DMS 273 treated with DMSO at 0.1 percent for 48 hours (cell line): ENCODE measurements around the gene PDE4D.

ENCODE experiments used
- DNase-seq: peaks from one replicate; lab custom pipeline; 2025; lab: John Stamatoyannopoulos, UW

The PDE4D gene

DNA sequence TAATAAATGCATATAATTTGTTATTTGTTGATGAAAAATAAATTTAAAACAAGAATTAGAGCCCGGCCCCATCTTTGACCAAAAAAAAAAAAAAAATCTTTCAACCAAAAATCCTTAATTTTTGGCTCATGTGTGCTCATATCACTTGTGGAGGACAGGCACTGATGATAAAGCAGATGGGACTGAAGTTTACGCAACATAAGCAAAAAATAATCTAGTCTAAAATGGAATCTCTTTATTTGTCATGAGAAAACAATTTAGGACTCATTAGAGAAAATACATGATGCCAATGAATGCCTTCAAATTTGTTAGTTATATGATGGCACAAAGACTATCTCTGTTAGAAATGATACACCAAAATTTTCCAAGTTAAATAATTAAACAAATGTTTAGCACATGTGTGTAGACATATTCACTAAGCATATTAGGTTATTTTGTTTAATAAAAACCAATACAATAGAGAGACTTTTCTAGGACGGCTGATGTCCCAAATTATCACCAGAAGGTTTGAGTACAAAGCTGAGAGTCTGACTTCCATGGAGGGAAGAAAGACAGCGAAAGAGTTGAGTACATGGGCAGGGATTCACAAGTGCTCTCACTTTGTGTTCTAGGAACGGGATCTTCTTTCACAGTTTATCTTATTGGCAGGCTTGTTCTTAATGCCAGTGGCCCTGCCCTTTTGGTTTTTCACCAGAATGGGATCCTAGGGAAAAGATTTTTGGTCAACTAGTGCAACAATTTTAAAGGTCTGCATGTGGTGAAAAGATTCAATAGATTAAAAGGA is 689.2 kb downstream of the PDE4D start:
- DNase-seq: no peak

DNA sequence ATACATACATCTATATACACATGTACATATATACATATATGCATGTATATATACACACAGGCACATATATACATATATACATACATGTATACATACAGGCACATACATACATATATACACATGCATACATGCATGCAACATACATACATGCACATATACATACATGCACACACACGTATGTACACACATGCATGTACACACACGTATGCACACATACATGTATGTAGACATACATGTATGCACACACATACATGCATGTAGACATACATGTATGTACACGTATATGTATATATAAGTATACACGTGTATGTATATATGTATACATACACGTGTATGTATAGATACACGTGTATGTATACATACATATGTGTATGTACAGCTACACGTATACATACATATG is 693.7 kb downstream of the PDE4D start:
- DNase-seq: no peak

DNA sequence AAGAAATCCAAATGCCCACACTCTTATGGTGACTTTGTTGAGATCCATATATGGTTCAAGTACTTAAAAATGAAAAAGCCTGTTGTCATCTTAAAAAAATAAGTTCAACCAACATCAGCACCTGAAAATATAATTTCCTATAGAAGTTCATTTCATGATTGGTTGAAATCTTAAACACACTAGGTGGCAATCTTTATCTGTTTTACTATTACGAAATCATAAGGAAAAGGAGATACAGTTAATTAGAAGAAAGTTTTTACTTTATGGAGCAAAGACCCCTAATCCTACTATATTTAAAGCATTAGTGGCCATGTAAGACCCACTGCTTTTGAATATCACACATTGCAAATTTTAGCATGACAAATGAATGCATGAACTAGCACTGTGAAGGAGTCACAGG is 694.7 kb downstream of the PDE4D start:
- no peak for DNase-seq

DNA sequence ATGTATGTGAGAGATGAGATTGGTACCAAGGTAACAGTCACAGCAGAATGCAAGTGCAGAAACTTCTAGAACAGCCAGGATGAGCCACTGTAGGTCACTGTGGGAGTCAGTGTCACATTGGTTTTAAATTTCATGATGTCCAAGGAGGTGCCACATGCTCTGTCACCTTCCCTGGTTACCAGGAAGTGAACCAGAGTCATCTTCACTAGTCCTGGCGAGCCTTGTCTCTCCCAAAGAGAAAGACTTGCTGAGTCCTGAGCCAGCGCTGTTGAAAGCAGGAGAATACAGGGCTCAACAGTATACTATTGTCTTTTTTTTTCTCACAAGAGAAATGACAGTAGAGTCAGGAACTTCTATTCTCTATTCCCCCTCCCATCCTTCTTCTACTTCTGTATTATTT is 695.2 kb downstream of the PDE4D start:
- DNase-seq: no peak

DNA sequence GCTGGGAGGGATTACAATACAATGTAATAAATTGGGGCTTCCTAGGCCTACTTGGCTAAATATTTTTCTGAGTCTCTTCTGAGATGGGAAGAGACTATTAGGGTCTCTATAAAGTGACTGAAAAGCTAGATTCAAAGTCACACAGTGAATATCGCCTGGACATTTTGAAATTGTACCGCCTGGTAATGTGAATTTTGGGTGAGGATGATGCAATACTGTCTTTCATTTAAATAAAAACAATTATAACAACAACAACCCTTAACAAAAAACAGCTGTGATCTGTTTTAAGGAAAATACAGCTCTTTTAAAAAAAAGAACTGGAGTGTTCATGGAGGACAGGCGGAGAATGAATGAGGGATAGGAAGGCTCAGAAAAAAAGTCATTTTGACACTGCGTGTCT is 695.6 kb downstream of the PDE4D start:
- DNase-seq: no peak

DNA sequence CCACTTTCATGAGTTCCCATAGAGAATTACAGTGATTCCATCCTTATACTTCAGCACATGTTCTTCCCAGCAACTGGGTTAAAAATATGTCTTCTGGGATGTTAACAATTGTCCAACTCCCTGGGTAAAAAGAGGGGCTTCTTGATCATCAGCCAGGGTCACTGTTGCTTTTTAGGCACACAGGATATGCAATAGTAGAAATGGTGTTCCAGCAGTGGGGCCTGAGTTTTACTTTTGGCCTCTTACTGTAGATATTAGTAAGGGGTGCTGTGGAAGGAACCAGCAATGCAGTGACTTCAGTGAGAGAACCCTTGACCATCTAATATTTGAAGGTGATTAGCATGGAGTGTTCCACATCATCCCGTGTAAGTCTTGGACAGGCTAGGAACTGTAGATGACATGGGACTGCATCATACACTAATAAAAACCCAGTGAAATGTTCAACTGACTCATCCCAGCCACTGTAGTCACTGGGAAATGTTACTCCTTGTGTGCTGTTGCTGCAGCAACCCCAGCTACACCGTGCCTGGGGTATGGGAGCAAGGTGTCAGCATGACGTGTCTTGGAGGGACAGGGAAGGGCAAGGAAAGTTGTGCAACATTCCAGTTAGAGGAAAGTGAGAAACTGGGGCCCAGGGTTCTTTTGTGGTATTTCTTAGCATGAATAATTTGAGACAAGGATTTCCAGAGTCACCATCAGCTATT is 699.8 kb downstream of the PDE4D start:
- no peak for DNase-seq

DNA sequence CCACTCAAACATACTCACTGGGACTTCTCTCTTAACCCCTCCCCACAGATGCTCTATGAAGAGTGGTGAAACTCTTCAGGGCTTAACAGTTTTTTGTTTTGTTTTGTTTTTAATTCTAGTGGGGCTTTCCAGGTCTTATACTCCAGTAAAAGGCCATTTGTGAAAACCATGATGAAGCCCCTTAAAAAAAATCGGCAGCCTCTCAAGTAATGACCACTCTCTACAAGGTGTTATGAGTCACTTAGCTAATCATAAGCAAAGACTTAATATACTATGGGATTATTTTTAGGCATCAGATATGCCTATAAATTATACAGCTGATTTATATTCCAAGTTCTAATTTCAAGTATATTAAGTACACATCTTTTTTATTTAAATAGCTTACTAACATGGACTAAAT is 702.8 kb downstream of the PDE4D start:
- DNase-seq: no peak

DNA sequence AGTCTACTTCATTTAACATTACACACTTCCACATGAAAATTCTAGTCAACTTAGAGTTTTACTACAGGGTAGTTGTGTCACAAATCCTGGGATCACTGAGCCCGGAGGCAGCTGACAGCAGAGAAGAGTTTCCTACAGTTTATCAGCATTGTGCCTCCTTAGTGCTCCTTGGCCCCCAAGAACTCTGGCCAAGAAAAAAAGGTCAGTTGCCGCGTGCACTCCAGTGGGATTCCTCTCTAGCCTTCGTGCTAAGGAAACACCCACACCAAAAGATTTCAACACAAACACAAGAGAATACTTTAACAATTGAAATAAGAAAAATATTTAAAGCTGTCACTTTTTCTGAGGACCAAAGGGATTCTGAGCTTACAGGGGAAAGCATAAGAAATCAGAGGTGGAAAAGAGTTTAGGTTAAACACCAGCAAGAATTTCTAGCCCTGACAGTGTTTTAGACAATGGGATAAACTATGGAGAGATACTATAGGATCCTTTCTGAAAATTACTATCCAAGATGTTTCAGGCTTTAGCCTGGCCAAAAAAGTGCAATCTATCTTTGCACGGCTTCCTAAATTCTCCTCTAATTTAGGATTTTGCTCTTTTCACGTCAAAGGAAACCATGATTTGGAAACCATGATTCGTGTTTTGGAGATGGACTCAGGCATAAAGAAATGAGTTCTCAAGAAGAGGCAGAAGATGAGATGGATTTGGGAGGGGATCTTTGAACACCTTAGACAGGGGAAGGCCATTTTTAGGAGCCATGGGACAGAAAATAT is 703.9 kb downstream of the PDE4D start:
- DNase-seq: no peak

DNA sequence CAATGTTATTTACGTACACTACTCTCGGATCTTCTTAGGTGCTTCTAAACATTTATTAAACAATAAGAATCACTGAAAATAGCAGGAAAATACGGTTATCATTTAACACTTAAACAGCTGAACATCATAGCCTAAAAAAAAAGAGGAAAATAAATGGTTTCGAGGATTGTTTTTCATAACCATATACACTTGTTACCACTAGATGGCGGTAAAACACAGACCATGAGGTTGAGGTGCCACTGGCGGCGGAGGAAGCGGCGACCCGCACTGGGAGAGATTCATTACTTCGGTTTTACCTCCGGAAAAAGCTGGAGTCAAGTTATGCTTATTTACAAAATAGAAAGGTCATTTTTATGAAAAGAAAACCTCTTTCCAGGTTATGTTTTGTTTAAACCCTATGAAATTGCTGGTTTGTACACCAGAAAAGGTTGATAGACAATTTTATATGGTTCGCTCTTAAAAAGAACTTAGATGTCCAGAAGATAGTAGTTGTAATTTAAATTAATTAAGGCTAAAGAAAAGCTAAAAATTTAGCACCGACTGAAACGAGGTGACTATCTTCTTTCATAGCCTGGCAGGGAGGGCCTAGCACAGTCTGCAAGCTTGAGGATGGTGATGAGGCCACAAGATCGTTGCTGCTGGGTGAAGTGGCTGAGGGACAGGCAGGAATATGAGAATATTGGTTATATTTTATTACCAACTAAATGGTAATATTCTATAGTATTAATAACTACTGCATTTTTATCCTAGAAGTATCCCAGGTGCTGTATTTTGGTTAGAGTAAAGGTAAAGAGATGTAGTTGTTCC is 704.9 kb downstream of the PDE4D start:
- peak; percentile 61 for DNase-seq

DNA sequence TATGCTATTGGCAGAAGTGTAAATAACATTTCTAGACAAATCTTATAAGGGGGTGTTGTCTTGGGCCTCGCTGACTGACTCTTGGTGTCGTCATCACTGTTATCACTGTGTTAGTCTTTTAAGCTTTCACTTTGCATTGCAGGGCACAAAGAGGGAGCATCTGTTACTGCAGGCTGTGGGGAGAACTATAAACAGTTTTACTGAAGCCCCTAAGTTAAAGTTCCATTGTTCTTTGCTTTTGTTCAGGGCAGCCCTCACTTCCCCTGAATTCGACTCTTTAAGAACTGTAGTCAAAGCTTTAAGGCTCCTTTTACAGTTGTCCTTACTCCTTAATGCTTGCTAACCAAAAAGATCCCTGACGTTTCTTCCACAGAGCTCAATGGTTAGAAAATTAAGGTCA is 705.7 kb downstream of the PDE4D start:
- no peak for DNase-seq

DNA sequence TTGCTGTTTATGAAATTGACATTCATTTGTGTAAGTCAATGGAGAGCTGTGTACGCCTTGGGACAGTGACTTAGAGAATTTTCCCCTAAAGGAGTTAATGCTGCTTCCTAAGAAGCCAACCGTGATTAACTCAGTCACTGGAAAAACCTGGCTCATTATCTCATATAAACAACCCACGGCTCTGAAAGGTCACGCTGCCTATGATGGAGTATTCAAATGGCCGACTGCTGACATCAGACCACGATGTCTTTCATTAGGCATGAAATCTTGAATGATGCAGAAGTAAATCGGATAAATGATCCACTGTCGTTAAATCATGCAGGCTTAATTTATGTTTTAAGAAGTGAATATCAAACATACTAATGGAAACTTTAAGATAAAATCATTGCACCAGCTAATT is 706.9 kb downstream of the PDE4D start:
- DNase-seq: no peak

DNA sequence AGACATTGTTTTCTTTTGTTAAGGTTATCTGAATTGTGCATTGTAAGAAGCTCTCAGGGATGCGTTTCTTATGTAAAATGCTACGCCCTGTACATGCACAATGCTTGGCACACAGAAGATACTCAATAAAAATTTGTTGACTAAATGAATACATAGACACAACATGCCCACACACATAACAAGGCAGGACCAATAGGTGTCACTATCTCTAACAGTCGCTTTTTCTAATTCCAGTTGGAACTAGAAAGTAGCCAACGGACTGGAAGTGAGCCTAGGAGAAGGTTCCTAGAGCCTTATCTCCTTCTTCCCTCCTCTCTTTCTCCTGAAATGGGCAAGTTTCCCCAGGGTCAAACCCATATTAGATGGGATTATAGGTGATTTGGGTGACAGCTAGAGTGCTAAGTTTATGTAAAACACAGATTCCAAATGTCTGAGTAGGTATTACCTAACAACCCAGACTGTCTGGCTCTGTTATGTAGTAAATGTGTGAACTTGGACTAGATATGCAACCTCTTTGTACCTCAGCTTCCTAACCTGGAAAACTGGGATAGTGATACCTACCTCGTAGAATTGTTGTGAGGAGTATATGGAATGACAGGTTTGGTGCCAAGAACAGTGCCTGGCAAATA is 707.7 kb downstream of the PDE4D start:
- no peak for DNase-seq

DNA sequence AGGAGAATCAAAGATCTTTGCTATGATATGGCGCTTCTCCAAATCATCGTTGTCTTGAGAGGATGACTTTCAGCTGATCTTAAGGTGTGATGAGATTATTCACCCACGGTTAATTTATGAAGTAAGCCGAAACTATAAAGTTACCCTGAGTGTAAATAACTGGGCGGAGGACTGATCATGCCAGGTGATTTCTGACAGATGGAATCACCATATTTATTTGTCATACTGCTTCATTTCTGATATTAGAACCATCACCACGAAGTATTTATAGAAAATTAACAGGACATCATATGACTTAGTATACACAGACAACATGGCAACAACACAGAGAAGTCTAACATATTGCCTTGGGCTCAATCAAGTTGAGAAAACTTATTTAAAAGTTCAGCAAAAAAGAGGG is 708.8 kb downstream of the PDE4D start:
- DNase-seq: no peak

DNA sequence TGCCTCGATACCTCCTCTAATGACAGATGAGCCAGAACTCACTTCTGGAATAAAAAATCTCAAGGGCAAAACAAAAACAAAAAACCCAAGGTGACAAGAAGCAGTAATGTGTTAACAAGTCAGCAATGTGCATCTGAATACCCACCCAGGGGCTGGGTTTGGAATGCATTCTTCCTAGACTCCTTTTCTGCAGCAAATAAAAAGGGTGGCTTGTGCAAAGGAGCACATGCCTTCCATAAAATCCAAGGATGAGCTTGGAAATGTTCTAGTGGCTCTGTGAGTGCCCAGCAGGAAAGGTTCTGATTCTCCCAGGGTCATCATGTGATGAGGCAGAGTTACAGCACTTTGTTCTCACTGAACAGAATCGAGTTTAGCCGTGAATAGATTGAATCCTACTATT is 710.8 kb downstream of the PDE4D start:
- no peak for DNase-seq

DNA sequence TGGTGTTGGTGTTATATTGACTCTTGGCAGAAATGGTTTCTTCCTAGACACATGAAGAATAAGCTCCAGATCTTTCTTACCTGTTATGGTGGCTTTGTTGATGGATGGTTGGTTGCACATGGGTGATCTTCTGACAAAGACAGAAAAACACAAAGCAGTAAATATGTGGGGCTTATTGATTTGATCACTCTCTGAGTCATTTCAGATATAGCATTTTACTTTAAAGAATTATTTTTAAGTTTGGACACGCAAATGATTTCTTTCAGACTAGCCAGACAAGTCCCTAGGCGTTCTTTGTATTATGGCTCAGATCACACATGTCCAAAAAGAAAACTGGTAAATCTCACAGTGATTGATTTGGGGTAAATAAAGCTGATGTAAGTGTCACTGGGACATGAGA is 713.0 kb downstream of the PDE4D start:
- DNase-seq: no peak

DNA sequence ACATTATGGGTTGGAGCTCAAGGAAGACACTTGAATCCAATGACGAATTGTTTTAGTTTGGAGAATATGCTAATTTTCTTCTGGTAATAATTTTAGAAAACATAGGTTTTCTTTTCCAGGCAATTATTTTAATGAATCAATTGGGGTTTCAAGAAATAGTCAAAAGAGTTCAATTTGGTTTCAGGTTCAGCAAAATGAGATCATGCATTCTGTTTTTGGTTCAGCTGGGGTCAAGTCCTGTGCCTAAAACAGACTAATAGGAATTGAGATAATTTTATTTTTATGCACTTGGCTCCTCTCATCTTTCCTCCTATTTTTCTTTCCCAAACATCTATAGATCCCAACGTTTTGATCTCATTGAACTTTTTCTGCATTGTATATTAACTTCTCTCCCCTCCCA is 713.8 kb downstream of the PDE4D start:
- DNase-seq: no peak

DNA sequence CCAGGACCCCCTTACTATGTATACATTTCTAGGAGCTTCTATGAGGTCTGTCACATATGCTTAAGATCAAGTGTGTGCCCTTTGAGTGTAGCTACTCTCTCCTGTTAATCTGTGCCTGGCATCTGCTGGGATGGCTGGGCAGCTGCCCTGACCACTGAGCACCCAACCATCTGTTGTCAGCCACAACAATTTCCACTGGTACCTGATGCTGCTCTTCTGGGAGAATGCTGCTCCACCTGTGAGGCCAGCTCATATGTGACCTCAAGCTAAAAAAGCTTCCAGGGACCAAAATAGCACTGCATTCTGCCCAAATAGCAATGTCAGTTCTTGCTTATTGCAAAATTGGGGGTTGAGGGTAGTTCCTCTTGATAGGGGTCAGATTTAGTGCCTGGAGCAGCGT is 715.0 kb downstream of the PDE4D start:
- DNase-seq: no peak

DNA sequence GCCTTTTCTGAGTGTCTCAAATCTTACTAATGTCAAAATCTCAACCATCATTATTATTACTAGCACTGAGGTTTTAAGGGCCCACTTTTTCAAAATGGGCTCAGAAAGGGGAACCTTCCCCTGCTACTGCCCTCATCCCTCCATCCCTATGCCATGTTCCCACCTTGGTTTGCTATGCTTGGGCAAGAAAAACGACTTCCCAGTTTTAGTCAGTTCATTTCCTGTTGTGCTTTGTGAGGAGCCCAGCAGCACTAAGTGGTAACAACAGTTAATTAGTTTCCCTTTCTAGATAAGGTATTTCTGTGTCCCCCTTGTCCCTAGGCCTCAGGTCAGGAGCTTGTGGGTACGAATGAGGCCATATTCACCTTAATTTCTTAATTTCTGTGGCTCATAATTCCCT is 715.5 kb downstream of the PDE4D start:
- DNase-seq: no peak

DNA sequence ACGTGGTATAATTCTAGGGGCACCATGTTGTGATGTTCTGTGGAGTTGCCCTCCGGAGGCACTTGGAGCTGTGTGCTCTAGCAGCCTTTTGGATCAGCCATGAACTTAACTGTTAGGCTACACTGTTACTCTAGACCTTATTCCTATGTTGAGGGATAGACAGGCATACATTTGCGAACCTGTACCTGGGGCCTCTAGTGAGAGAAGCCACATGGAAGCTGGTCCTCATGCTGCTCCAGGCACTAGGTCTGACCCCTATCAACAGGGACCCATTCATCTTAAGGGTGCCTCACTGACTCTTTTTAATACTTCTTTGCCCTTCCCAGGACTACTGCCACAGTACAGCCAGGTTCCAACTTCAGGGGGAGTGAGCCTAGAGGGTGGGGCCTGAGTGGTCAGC is 715.9 kb downstream of the PDE4D start:
- no peak for DNase-seq

DNA sequence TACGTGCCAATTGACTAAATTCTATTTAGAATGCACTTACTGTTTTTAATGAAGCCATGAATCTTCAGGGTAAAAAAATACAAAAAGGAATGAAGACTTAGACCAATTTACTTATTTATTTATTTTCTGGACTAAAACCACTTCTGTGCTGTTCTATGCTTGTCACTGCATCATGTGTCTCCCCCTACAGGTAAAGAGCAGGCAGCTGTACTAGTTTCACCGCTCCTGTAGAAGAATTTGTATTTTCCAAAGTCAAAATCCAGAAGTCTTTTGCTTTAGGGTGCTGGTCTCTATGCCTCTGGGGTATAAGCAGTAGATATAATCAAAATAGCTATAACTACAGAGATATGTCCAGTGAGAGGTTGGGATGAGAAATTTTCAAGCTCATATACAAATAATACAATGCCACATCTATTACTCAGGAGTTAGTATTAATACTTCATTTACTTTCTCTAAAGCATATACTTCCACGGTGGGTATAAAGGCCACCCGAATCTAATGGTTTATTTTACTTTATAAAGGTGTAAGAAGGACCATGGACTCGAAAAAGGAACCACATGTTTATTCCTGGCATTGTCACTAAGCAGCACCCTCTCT is 719.2 kb downstream of the PDE4D start:
- peak; percentile 30 for DNase-seq

DNA sequence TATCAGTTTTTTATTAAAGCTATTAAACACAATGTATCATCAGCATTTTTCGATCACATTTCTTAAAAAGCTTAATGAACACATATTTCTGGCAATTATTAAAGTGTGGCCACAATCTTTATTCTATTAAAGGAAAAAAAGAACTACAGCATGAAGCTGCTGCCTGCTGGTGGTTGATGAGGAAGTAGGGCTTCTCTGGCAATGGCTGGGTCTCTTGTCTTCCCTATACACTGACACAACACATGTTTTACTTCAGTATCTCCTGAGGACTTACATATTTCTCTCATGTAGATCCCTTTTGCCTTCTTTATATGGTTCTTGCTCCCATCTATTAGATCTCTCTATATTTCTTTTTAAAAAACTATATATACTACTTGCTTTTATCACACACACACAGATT is 719.9 kb downstream of the PDE4D start:
- no peak for DNase-seq
